ENCODE results near the gene RBM20.
A peak's percentile ranks its signal among the peaks of the same experiment; 100 is the strongest.
"Not testable (repeated sequence)": the region's sequence is repeated elsewhere in the genome, so short reads cannot be mapped to it uniquely, and the experiment has no call there.

Gene RBM20

DNA sequence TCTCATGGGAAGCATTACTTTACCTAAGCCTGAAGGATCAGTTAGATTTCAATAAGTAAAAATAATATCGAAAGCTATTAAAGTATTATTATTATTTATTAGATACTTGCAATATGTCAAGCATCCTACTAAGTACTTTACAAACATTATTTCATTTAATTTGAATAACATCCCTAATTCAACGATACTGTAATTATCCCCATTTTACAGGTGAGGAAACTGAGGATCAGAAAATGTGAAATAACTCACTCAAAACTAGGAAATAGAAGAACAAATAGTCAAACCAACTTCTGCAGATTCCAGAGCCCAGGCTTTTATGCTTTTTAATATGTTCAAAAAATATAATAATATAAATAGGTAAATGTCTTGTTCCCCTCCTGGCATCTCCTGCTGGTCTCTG is 217.3 kb downstream of the RBM20 start:
- no peak for DNase-seq

GRCh38 chr10:110861930-110862649 is 218.0 kb downstream of the RBM20 start:
- DNase-seq = no peak

- DNase-seq = no peak
Observed at GRCh38 chr10:110862961-110863360, 218.8 kb downstream of the RBM20 start.

GRCh38 chr10:110863361-110863760 is 219.2 kb downstream of the RBM20 start:
- DNase-seq = no peak

GRCh38 chr10:110863956-110864355 is 219.8 kb downstream of the RBM20 start:
- no peak for DNase-seq

GRCh38 chr10:110864662-110865140 is 220.6 kb downstream of the RBM20 start:
- no peak for DNase-seq

GRCh38 chr10:110865186-110865808 is 221.2 kb downstream of the RBM20 start:
- DNase-seq = no peak

DNA sequence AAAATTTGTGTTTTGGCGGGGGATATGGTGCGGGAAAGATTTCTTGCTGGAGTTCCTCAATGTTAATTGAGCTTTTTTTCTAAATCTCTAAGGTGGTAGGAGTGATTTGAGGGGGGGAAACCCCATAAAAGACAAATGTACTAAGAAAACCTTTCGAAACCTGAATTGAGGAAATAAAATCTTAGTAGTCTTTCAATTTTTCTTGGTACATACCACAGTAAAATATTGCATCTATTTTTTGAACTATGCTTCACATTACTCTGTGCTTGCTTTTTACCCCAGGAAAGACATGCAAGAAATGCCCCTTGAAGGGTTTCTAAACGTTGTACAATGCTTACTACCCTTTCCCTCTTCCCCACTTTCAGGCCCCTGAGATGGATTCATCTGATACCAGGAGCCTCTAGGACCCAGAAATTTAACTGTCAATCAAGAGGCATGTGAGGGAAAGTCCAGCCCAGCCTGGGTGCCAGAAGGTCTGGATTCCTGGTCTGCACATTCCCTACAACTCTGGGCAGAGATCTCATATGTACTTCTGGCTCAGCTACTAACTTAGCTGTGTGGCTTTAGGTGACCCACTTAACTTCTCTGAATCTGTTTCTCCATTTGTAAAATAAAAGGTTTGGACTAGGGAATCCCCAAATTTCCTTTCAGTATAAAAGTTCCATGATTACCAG is 221.8 kb downstream of the RBM20 start:
- no peak for DNase-seq

GRCh38 chr10:110867011-110867806 is 223.1 kb downstream of the RBM20 start:
- DNase-seq = not testable (repeated sequence)

- no peak for DNase-seq
Observed at GRCh38 chr10:110867807-110868465, 223.8 kb downstream of the RBM20 start.

DNA sequence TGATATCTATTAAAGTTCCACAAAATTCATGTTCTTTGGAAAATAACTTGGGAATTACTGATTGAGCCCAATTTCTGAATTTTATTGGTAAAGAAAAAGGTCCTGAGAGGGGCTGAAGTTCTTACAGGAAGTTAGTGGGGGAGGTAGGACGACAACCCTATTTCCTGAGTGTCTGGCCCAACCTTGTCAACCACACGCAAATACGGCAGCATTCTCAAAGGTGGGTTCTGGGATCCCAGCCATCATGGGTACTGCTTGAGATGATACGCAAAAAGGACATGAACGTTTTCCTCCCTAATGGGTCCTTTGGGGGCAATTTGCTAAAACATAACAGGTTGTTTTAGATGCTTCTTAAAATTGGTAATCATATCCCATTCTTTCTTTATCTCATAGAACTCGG is 224.8 kb downstream of the RBM20 start:
- DNase-seq = no peak

- no peak for DNase-seq
Observed at GRCh38 chr10:110870823-110871297, 226.7 kb downstream of the RBM20 start.

DNA sequence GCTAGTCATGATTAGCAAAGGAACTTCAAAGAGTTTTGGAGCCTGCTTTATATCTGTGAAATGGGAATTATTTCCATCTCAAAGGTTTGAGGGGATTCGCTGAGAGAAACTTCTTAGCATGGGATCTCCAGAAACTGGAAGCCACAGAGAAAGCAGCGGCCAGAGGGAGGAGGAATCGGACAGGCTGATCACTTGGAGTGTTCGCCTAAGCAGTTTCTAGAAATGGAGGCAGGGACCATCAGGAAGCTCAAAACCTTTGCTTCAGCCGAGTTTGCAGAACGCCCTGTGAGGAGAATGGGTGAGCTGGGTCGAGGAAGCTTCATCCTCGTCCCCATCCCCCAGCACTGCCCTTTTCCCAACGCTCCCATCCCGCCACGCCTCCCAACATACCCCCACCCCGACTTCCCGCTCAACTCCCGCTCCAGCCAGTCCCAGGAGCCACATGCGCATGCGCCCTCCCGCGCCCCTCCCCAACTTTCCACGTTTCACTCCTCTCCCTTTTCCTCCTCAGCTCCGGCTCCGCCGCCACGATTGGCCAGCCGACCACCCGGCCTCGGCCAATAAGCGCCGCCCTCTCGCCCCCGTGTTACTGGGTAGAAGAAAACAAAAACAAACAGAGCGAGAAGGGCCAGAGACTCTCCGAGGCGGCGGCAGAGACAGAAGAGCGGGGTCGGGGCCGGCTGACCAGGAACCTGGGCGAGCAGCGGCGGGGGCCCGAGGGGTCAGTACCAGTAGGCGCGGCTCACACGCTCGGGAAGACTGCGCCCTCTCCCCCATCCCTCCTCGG is 227.4 kb downstream of the RBM20 start, which contains the start of gene PDCD4:
TSS of gene PDCD4 (plus strand) at position 631 of the 787 bp plus-strand sequence. CDS start 4,100 bp downstream, outside the sequence.
- peak; percentile 98 for DNase-seq

DNA sequence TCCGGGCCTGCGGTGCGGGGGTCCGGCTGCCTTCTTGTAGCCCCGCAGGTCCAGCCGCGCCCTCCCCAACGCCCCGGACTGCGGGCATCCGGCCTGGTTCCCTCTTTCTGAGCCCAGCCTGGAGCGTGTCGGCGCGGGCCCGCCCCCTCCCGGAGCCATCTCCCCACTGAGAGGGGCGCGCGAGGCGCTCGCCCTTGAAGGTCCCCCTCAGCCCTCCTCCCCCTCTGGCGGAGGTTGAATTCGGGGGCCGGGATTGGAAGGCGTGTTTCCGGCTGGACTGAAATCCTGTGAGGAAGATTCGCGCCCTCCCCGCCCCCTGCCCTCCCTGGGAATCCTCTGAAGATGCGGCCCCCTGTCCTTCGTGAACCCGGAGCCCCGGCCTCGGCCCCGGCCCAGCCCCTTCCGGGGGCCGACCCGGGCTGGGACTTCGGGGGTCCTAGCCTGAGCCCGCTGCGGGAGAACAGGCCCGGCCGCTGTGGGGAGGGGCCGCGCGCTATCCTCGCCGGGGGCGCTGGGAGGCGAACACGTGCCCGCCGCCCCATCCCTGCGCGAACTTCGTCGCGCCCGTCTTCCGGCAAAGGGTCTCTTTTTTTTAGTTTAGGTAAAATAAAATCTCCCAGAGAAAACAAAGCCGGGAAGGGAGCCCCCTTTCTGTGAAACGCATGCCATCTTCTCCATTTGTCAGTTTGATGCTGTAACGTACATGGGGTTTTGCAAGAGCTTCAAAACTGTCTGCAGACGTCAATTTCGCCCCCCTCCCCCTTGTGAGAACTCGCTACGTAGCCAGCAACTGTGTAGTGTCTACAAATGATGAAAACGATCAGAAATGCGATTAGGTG is 228.2 kb downstream of the RBM20 start:
- DNase-seq = peak; percentile 72

DNA sequence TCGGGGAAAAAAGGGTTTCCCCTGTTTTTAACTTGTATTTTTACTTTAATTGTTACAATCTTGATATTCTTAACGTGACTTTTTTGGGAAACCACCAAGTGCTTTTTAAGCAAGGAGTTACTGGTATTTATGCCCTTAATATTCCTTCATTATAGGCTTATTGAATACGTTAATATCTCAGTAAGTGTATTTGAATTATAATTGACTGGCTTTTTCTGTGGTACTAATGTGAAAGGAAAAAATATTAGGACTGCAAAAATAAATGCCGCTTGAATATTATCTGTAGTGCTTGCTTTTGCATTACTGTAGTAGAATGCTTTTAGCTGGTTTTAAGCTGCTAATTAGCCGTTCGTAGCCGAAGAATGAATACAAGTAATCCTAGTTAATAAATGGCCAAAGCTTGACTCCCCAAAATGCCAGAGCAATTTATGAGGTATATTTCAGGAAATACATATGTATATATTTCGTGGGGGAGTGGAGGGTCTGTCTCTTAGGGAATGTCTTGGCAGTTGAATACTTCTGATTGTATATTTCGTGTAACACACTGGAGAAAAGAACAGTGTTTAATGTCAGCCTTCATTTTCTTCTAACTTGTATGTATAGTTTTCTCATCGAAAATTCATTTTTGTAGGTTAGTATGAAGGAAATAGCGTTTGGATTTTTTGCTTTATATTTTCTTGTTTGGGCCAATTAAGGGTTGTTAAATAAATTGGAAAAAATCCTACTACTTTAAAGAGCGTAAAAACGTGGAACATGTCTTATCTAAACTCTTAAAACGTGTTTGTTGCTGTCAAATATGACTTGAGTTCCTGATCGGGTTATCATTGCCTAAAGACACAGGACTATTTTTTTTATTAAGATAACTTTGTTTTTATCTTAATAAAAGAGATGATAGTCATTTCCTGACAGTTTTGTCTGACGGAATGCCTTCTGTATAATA is 229.1 kb downstream of the RBM20 start:
- DNase-seq = no peak

DNA sequence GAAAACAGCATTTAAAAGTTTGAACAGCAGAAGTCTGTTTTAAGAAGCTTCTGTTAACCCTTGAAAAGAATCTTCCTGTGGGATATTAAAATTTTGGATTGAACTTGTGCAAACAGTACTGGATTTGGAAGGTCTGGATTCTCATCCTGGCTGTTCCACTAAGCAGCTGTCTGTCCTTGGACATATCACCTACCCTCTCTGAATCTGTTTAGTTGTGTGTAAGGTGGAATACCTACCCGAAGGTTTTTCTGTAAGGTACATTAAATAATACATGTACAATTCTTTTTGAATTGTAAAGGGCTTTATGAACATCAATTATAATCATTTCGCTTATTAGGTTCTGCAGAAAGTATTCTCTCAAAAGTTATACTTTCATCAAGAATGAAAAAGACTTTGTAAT is 229.8 kb downstream of the RBM20 start:
- no peak for DNase-seq

GRCh38 chr10:110876000-110876399 is 231.9 kb downstream of the RBM20 start:
- DNase-seq = no peak

- DNase-seq = no peak
Observed at GRCh38 chr10:110876788-110877187, 232.7 kb downstream of the RBM20 start.

GRCh38 chr10:110880012-110880411 is 235.9 kb downstream of the RBM20 start:
- no peak for DNase-seq
